Activated B cell treated with CpG ODN at 0.5 μM for 24 hours (primary cell): ENCODE data around the gene GTF2H1. TPM values are rescaled to one million over a fixed set of nuclear protein-coding genes. Genes with fewer than 3 reads are reported as not detected.

Experiments used
- ATAC-seq: fragments of 200-7000 bp; cut with Tn5 transposase; one replicate; pipeline ENCODE4 v1.10.0; 2021; ENCODE audit warnings: low read depth, mild to moderate bottlenecking, moderate library complexity
- CTCF ChIA-PET: fragments of 350-600 bp; sonication (Branson Sonifier 250); formaldehyde crosslinking; loops from one replicate; lab custom pipeline; 2021; ENCODE audit warnings: antibody characterized with exemption; lab: Charles Lee
- POLR2A ChIA-PET: fragments of 350-600 bp; sonication (Branson Sonifier 250); formaldehyde crosslinking; loops from one replicate; lab custom pipeline; 2021; ENCODE audit warnings: antibody characterized with exemption; lab: Charles Lee
- DNase-seq: peaks from one replicate; pipeline ENCODE4 v3.0.0; 2022
- H3K27ac Mint-ChIP-seq: one replicate; pipeline ENCODE4 v1.8.0; 2020; ENCODE audit warnings: mixed read lengths
- H3K27me3 Mint-ChIP-seq: one replicate; pipeline ENCODE4 v1.8.0; 2021; ENCODE audit warnings: mixed read lengths
- H3K36me3 Mint-ChIP-seq: one replicate; pipeline ENCODE4 v1.8.0; 2021; ENCODE audit warnings: low read depth, mixed read lengths
- H3K4me1 Mint-ChIP-seq: one replicate; pipeline ENCODE4 v1.8.0; 2021; ENCODE audit warnings: mixed read lengths
- H3K4me3 Mint-ChIP-seq: one replicate; pipeline ENCODE4 v1.8.0; 2020; ENCODE audit warnings: mild to moderate bottlenecking, mixed read lengths
- H3K9me3 Mint-ChIP-seq: one replicate; pipeline ENCODE4 v1.8.0; 2020; ENCODE audit warnings: mixed read lengths
- CTCF ChIP-seq: fragments of 200-600 bp; IDR thresholded peaks from one replicate; pipeline ENCODE4 v1.8.0; 2022; ENCODE audit warnings: antibody characterized with exemption, mild to moderate bottlenecking
- intact Hi-C: fragments of 100-400 bp; cut with micrococcal nuclease; formaldehyde crosslinking; loops from one replicate; pipeline ENCODE4 v1.15.1; 2024
- total RNA-seq: library from RNA; stranded (reverse); gene quantifications from 2 replicates; pipeline ENCODE4 v1.2.3, GENCODE V29; 2022

The GTF2H1 gene
- total RNA-seq, 1 donor from 2014 or later = 71.5 TPM

GRCh38 chr11:18375941-18376340 lies 53.6 kb downstream of the GTF2H1 start:
- Mint-ChIP-seq H3K9me3 (no peaks in the 10 kb centered on the region), H3K36me3 (peaks cover 3% of the 10 kb centered on the region), H3K4me1 (no peaks in the 10 kb centered on the region), H3K4me3 (no peak overlapping the region), H3K27me3 (no peaks in the 10 kb centered on the region), H3K27ac (no peak overlapping the region)
- ATAC-seq (no peak), DNase-seq (no peak)
- intact Hi-C loops = no loop called here
- ChIA-PET CTCF (no interaction called here), POLR2A (no interaction called here)
- TF ChIP-seq CTCF = no peak

GRCh38 chr11:18379201-18379600 lies 56.8 kb downstream of the GTF2H1 start:
- ATAC-seq = no peak
- intact Hi-C loops = no loop called here
- ChIA-PET POLR2A (interaction anchor here (1.1 kb wide), 1 partner anchor 16 kb away, joined by 3 read pairs; no protein-coding TSS in a partner anchor), CTCF (no interaction called here)
- H3K4me3 Mint-ChIP-seq = no peak overlapping the region
- no peaks in the 10 kb centered on the region for H3K27me3 Mint-ChIP-seq
- no peaks in the 10 kb centered on the region for H3K9me3 Mint-ChIP-seq
- no peak for DNase-seq
- no peak overlapping the region for H3K27ac Mint-ChIP-seq
- TF ChIP-seq CTCF = no peak
- peaks cover 15% of the 10 kb centered on the region for H3K4me1 Mint-ChIP-seq
- no peaks in the 10 kb centered on the region for H3K36me3 Mint-ChIP-seq

- ChIA-PET POLR2A (interaction anchor here (0.6 to 5.5 kb wide), 7 partner anchors 11 to 241 kb away, joined by 3 to 154 read pairs (median 4); partner anchors contain the start of genes GTF2H1, HPS5, LDHA and TSG101), CTCF (interaction anchor here (1.0 to 3.0 kb wide), 2 partner anchors 11 to 193 kb away, joined by 3 to 11 read pairs; partner anchors contain the start of gene LDHA)
- no peak for TF ChIP-seq CTCF
- H3K36me3 Mint-ChIP-seq = no peaks in the 10 kb centered on the region
- ATAC-seq (peak; percentile 93), DNase-seq (peak; percentile 26)
- H3K9me3 Mint-ChIP-seq = no peaks in the 10 kb centered on the region
- H3K4me3 Mint-ChIP-seq = peak overlapping the region; percentile 55
- no peaks in the 10 kb centered on the region for H3K27me3 Mint-ChIP-seq
- peak overlapping the region; percentile 96 for H3K27ac Mint-ChIP-seq
- intact Hi-C loops = loop anchor here (1.0 kb wide), 2 partner anchors 11 to 61 kb away; partner anchors contain the start of genes GTF2H1, HPS5 and LDHA
- peaks cover 19% of the 10 kb centered on the region for H3K4me1 Mint-ChIP-seq
These were observed 61.2 kb downstream of the GTF2H1 start for GRCh38 chr11:18383388-18384156.

GRCh38 chr11:18384157-18384641 lies 61.8 kb downstream of the GTF2H1 start:
- TF ChIP-seq CTCF = no peak
- ChIA-PET POLR2A (interaction anchor here (0.6 to 5.5 kb wide), 6 partner anchors 11 to 240 kb away, joined by 3 to 154 read pairs (median 6); partner anchors contain the start of genes GTF2H1, HPS5, LDHA and TSG101), CTCF (interaction anchor here (1.0 to 3.0 kb wide), 2 partner anchors 11 to 194 kb away, joined by 3 to 11 read pairs; partner anchors contain the start of gene LDHA)
- peaks cover 19% of the 10 kb centered on the region for H3K4me1 Mint-ChIP-seq
- H3K4me3 Mint-ChIP-seq = peak overlapping the region; percentile 55
- H3K27ac Mint-ChIP-seq = peak overlapping the region; percentile 96
- no peaks in the 10 kb centered on the region for H3K36me3 Mint-ChIP-seq
- DNase-seq (peak; percentile 17), ATAC-seq (peak; percentile 7)
- H3K27me3 Mint-ChIP-seq = no peaks in the 10 kb centered on the region
- no peaks in the 10 kb centered on the region for H3K9me3 Mint-ChIP-seq
- intact Hi-C loops = loop anchor here (1.0 kb wide), 1 partner anchor 10 kb away; the partner anchor contains the start of gene LDHA

- ATAC-seq (no peak), DNase-seq (no peak)
- Mint-ChIP-seq H3K27me3 (no peaks in the 10 kb centered on the region), H3K4me3 (no peak overlapping the region), H3K27ac (no peak overlapping the region), H3K9me3 (no peaks in the 10 kb centered on the region), H3K4me1 (peaks cover 5% of the 10 kb centered on the region), H3K36me3 (peaks cover 8% of the 10 kb centered on the region)
- TF ChIP-seq CTCF = no peak
- ChIA-PET CTCF (no interaction called here), POLR2A (no interaction called here)
- intact Hi-C loops = loop anchor here (10.0 kb wide), 2 partner anchors 335 to 1975 kb away; partner anchors contain the start of genes HTATIP2 and IGSF22
These were observed 67.7 kb downstream of the GTF2H1 start for GRCh38 chr11:18390088-18390487.
